GM21717 (cell line): ENCODE results near the gene NDST3.

Source experiments
- ATAC-seq: cut with Tn5 transposase; IDR thresholded peaks from one replicate; pipeline ENCODE4 v1.9.1; 2021; ENCODE audit warnings: mild to moderate bottlenecking, moderate library complexity; ENCODE audit not compliant: unreplicated experiment

NDST3 gene

DNA sequence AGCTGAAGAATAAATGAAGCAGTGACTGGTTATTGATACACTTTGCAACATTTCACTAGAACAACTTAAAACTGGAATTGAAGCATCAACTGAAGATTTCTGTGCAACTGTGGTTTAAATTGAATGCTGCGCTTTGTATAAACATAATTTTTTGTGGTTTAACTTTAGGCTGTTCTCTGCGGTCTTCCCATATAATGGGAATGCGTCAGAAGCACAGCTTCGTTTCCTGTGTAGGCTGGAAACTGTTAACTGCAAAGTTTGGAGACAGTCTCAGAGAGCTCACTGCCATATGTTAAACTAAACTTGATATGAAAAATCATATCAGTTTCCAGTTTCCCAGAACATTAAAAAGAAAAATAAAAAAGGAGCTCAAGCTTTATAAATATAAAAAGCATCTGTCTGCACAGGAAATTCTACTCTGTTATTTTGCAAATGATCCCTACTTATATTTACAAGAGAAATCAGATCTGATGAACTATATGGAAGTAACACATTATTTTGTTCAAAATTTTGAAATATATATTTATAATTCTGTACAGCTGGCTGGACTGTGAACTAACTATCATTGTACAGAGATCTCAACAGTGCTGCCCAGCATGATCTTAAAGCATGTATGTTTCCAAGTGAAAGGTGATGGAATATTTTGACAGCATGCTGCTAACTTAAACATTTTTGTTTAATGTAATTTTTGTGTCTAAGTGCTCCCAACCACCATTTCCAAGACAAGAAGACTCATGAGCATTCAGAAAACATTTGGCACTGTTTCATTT, 139.9 kb downstream of the NDST3 start:
- ATAC-seq, result no peak

DNA sequence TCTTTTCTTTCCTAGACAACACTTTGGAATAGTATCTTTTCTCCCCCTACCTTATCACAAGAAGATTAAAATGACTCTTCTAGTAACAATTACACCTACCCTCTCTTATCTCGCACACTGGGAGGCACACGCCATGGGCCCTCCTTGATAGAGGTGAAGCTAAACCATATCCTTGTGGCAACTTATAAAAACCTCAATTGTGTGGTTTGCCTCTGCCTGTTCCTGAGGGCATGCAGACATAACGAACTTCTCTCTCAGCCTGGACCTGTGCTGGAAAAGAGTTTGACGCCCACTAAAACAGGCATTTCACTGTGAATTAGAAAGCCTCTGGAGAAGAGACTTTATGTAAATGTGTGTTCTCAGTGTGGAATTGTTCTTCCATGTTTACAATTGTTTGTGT, 141.2 kb downstream of the NDST3 start:
- no peak for ATAC-seq

GRCh38 chr4:118177126-118177525, 142.8 kb downstream of the NDST3 start:
- no peak for ATAC-seq

- ATAC-seq, result no peak
Measured at GRCh38 chr4:118180776-118181175, 146.5 kb downstream of the NDST3 start.

GRCh38 chr4:118190903-118191302, 156.6 kb downstream of the NDST3 start:
- no peak for ATAC-seq

- ATAC-seq, result no peak
Measured at GRCh38 chr4:118193421-118193820, 159.1 kb downstream of the NDST3 start.

DNA sequence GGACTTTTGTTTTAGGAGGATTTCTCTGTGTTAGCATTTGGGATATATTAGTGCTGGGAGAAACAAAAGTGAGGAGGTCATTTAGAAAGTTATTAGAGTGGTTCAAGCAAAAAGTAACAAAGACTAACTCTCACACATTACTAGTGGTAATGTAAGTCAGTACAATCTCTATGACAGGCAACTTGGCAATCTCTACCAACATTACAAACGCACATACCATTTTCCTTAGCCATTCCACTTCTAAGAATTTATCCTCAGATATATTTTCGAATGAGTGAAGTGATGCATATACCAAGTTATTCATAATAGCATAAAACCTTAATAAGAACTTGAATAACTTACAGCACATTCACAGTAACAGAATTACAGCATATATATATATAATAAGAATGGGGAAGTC, 172.3 kb downstream of the NDST3 start:
- ATAC-seq, result no peak

DNA sequence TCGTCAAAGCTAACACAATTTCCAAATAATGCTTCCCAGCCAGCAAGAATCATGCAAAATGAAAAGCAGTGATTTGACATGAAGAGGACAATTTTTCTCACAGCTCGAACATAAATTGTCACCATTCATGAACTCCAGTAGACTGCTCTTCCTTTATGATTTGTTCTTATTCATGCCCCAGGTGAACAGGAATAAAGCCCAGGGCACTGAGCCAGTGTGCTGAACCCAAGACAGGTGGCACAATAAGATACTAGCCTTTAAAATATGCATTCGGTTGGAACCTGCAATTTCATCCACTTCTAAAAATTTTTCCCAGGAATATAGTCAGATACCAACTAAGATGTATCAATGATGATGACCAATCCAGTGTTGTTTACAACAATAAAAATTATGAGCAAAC, 178.8 kb downstream of the NDST3 start:
- no peak for ATAC-seq

DNA sequence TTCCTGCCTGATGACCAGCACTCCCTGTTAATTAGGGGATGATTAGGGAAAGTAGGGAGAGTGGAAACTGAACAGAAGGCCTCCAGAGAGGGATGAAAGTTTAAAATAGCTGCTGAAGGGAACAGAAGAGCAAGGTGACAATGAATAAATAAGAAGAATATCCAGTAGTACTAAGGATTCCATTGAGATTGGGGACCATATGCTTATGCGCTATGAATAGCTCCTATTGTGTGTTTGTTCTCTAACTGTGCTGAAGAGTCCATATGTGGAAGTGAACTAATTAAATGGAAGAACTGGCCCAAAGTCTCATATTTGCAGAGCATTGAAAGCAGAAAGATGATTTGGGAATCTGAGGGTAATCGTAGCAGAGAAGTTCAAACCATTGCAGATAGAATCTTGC, 181.5 kb downstream of the NDST3 start:
- no peak for ATAC-seq

DNA sequence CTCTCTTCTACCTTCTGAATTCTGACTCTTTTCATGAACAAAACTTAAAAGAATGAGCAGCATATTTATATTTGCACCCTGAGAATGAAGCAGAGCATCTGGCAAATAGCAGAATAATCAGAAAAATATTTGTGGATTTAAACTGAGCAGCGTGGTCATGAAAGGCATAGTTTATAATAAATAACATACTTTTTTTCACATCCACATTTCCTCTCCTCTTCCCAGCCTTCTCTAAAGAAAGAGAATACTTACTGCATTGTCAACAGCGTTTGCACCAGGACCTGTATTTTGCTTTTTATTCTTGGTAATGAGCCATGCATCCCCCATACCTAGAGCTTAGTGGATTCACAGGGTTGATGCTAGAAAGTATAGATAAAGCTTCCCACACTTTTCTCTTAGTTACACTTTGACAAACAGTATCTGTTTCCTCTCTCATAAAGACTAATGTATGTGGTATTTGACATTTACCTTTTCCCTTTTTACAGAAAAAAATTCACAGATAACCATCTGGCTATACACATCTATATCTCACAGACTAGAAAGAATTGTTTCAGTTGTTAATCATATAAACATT, 187.0 kb downstream of the NDST3 start:
- ATAC-seq, result no peak

DNA sequence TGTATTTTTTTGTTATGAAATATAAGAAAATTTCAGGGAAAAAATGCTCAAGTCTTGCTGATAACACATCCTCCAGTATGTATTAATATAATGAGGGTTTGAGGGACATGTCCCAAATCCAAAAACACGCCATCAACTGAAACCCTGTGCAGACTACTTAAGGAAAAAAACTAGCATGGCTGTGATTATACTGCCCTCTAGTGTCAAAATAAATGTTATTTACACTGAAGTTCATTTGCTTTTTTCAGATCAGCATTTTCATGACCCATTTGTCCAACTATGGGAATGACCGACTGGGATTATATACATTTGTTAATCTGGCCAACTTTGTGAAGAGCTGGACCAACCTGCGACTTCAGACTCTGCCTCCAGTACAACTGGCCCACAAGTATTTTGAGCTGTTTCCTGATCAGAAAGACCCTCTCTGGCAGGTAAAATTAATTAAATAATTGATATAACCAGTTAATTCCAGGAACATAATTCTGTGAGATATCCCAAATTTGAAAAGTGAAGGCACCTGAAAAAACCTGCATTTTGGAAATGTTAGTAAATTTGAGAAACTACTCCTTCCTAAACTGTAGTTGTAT, 190.1 kb downstream of the NDST3 start:
- ATAC-seq, result peak; percentile 78

GRCh38 chr4:118225511-118225910, 191.2 kb downstream of the NDST3 start:
- no peak for ATAC-seq

- no peak for ATAC-seq
Measured at GRCh38 chr4:118226311-118227010, 192.2 kb downstream of the NDST3 start.

GRCh38 chr4:118235566-118236120, 201.4 kb downstream of the NDST3 start:
- ATAC-seq, result no peak

GRCh38 chr4:118237531-118237930, 203.2 kb downstream of the NDST3 start:
- ATAC-seq, result no peak

DNA sequence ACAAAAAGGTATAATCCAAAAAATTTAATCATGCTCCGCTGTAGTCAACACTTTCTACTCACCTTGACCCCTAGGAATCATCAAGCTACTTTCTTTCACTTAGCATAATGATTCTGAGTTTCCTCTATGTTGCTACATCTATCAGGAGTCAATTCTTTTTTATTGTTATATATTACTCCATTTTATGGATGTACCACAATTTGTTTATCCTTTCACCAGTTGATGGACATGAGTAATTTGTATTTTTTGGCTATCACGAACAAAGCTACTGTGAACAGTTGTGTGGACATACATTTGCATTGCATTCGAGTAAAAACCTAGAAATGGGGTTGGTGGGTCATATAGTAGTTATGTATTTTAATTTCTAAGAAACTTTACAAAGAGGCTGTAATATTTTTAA, 215.6 kb downstream of the NDST3 start:
- ATAC-seq, result no peak

DNA sequence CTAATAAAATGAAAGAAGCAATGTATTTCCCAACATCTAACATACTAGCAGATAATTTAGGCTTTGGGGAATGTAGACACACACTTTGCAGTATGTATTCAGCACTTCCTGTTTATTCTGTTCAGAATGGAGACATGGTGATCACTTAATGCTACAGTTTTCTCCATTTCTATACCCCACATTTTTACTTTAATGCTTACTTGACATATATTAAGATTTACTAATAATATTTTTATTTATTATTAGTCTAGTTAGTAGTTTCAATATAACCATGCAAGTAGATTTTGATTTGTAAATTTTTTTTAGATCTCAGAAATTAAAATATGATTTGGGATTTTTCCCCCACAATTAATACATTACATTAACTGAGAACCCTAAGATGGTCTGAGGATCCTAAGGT, 220.1 kb downstream of the NDST3 start:
- no peak for ATAC-seq

- ATAC-seq, result no peak
Measured at GRCh38 chr4:118259111-118259510, 224.8 kb downstream of the NDST3 start.

GRCh38 chr4:118260309-118260708, 226.0 kb downstream of the NDST3 start:
- no peak for ATAC-seq

GRCh38 chr4:118264096-118264495, 229.8 kb downstream of the NDST3 start:
- ATAC-seq, result no peak

DNA sequence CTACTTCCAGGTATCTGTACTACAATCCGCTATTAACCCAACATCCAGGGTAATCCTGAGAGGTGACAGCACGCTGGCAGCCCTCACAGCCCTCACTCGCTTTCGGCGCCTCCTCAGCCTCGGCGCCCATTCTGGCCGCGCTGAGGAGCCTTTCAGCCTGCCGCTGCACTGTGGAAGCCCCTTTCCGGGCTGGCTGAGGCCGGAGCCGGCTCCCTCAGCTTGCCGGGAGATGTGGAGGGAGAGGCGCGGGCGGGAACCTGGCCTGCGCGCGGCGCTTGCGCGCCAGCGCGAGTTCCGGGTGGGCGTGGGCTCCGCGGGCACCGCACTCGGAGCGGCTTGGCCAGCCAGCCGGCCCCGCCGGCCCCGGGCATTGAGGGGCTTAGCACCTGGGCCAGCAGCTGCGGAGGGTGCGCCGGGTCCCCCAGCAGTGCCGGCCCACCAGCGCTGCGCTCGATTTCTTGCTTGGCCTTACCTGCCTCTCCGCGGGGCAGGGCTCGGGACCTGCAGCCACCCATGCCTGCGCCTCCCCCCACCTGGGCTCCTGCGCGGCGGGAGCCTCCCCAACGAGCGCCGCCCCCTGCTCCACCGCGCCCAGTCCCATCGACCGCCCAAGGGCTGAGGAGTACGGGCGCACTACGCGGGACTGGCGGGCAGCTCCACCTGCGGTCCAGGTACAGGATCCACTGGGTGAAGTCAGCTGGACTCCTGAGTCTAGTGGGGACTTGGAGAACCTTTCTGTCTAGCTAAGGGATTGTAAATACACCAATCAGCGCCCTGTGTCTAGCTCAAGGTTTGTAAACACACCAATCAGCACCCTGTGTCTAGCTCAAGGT, 231.2 kb downstream of the NDST3 start:
- no peak for ATAC-seq
